Aorta (tissue), 5 donors: ENCODE measurements around the gene USP25. TPM values are rescaled to one million over a fixed set of nuclear protein-coding genes. Genes with fewer than 3 reads are reported as not detected.

Experiments
- ATAC-seq: fragments of 200-7000 bp; cut with Tn5 transposase; one replicate; pipeline ENCODE4 v1.9.1; 2022; ENCODE audit warnings: moderate library complexity; ENCODE audit not compliant: low FRiP score
- DNase-seq, 2 donors: peaks; one replicate each; pipeline ENCODE4 v3.0.0-alpha.2; 2020
- H3K27ac ChIP-seq, 2 donors: one replicate each; pipeline ENCODE4 v1.5.1; 2013; ENCODE audit warnings: low read length in 2 of 2, mild to moderate bottlenecking in 2 of 2, moderate library complexity in 2 of 2, control low read depth in 1 of 2, inconsistent platforms in 1 of 2, low read depth in 1 of 2
- H3K27me3 ChIP-seq, 2 donors: one replicate each; pipeline ENCODE4 v1.6.1; 2013; ENCODE audit warnings: control low read depth in 1 of 2, low read length in 1 of 2, mild to moderate bottlenecking in 1 of 2, moderate library complexity in 1 of 2; ENCODE audit not compliant: insufficient read depth in 2 of 2, control insufficient read depth in 1 of 2
- H3K36me3 ChIP-seq, 2 donors: one replicate each; pipeline ENCODE4 v1.6.1; 2013; ENCODE audit warnings: control low read depth in 1 of 2, low read length in 1 of 2, mild to moderate bottlenecking in 1 of 2; ENCODE audit not compliant: insufficient read depth in 2 of 2, control insufficient read depth in 1 of 2
- H3K4me1 ChIP-seq, 2 donors: one replicate each; pipeline ENCODE4 v1.6.1; 2013; ENCODE audit warnings: low read length in 2 of 2, control low read depth in 1 of 2, mild to moderate bottlenecking in 1 of 2, moderate library complexity in 1 of 2; ENCODE audit not compliant: insufficient read depth in 2 of 2, control insufficient read depth in 1 of 2
- H3K4me3 ChIP-seq, 2 donors: one replicate each; pipeline ENCODE4 v1.5.1; 2013; ENCODE audit warnings: low read length in 2 of 2, control low read depth in 1 of 2, mild to moderate bottlenecking in 1 of 2
- H3K9me3 ChIP-seq: one replicate; pipeline ENCODE4 v1.6.1; 2013; ENCODE audit warnings: mild to moderate bottlenecking, low read length; ENCODE audit not compliant: control insufficient read depth
- WGBS, 2 donors: extraction: QIAGEN DNeasy Blood & Tissue Kit; methylation state at CpG; one replicate each; pipeline ENCODE4 v1.1.7; 2013; 5-methylcytosine and 5-hydroxymethylcytosine counted together
- intact Hi-C, 2 donors: fragments of 100-400 bp; cut with DNase I; formaldehyde crosslinking; loops; one replicate each; pipeline versions ENCODE4 v1.14.2 to v1.15.0; 2022
- polyA plus RNA-seq, 2 donors: library from polyadenylated mRNA; stranded (reverse); fragments of 200-250 nt; gene quantifications; one replicate each; pipeline ENCODE4 v1.2.3, GENCODE V29; 2013
- total RNA-seq, 2 donors: library from RNA; stranded (reverse); fragmentation: NEBNext Ultra II Directional; extraction: Animal tissue kit (Norgen Biotek cat#: 25700); gene quantifications; one replicate each; pipeline ENCODE4 v1.2.1, GENCODE V29; 2021
- donor health status: healthy with polysubstance abuse.
- donor health status: Bipolar disorder and iron deficiency.
- donor health status: DM: no; HTN: no; CAD: no.
- donor health status: DM: no; HTN: no; CAD: no.
- donor health status: DM: yes; HTN: yes; CAD: no.

The USP25 gene
- total and polyA plus RNA-seq, 4 donors = 9.3 to 54.2 (median 25.5) TPM

- 20 to 32% methylated on average over 2 of the region's 2 CpGs for WGBS, 2 donors
- intact Hi-C loops = no loop called here
Measured at GRCh38 chr21:15749861-15750159, 20.0 kb downstream of the USP25 start.

GRCh38 chr21:15751037-15751436 is 21.3 kb downstream of the USP25 start:
- intact Hi-C loops = no loop called here
- 43 to 75% methylated on average over 1 of the region's 1 CpG for WGBS, 2 donors
- no peak overlapping the region for H3K27ac ChIP-seq
- H3K4me3 ChIP-seq = no peak overlapping the region
- DNase-seq (no peak), ATAC-seq (no peak)
- no peaks in the 10 kb centered on the region for H3K36me3 ChIP-seq
- H3K4me1 ChIP-seq = peaks cover 7 to 12% of the 10 kb centered on the region in 2 donors
- H3K9me3 ChIP-seq = no peaks in the 10 kb centered on the region
- no peaks in the 10 kb centered on the region for H3K27me3 ChIP-seq

More at GRCh38 chr21:15749861-15750159, 20.0 kb downstream of the USP25 start:
- Histone ChIP-seq H3K36me3 (no peaks in the 10 kb centered on the region), H3K4me3 (no peak overlapping the region), H3K4me1 (peaks cover 7 to 10% of the 10 kb centered on the region in 2 donors), H3K27me3 (no peaks in the 10 kb centered on the region), H3K9me3 (no peaks in the 10 kb centered on the region), H3K27ac (no peak overlapping the region)
- ATAC-seq (no peak), DNase-seq (no peak)

GRCh38 chr21:15751546-15751945 is 21.8 kb downstream of the USP25 start:
- intact Hi-C loops = no loop called here
- peaks cover 7 to 12% of the 10 kb centered on the region in 2 donors for H3K4me1 ChIP-seq
- no peak for ATAC-seq
- no peaks in the 10 kb centered on the region for H3K27me3 ChIP-seq
- DNase-seq = no peak
- H3K4me3 ChIP-seq = no peak overlapping the region
- no peaks in the 10 kb centered on the region for H3K9me3 ChIP-seq
- H3K27ac ChIP-seq = no peak overlapping the region
- H3K36me3 ChIP-seq = no peaks in the 10 kb centered on the region

GRCh38 chr21:15752763-15753407 is 23.1 kb downstream of the USP25 start:
- H3K9me3 ChIP-seq = no peaks in the 10 kb centered on the region
- no peaks in the 10 kb centered on the region for H3K27me3 ChIP-seq
- DNase-seq = no peak
- H3K4me1 ChIP-seq = peaks cover 7 to 12% of the 10 kb centered on the region in 2 donors
- no peak overlapping the region for H3K4me3 ChIP-seq
- ATAC-seq = no peak
- intact Hi-C loops = no loop called here
- H3K36me3 ChIP-seq = no peaks in the 10 kb centered on the region
- WGBS, 2 donors = 86 to 97% methylated on average over 3 of the region's 3 CpGs
- H3K27ac ChIP-seq = no peak overlapping the region

- Histone ChIP-seq H3K36me3 (no peaks in the 10 kb centered on the region), H3K9me3 (no peaks in the 10 kb centered on the region), H3K4me1 (peaks cover 7 to 12% of the 10 kb centered on the region in 2 donors), H3K4me3 (no peak overlapping the region), H3K27me3 (no peaks in the 10 kb centered on the region), H3K27ac (no peak overlapping the region)
- WGBS, 2 donors = 83 to 84% methylated on average over 1 of the region's 1 CpG
- DNase-seq (no peak), ATAC-seq (no peak)
- intact Hi-C loops = no loop called here
Measured at GRCh38 chr21:15753741-15754140, 24.0 kb downstream of the USP25 start.

- DNase-seq = no peak
- 21 to 26% methylated on average over 1 of the region's 1 CpG for WGBS, 2 donors
- H3K36me3 ChIP-seq = no peaks in the 10 kb centered on the region
- no peaks in the 10 kb centered on the region for H3K27me3 ChIP-seq
- H3K4me1 ChIP-seq = peaks cover 7 to 12% of the 10 kb centered on the region in 2 donors
- H3K4me3 ChIP-seq = no peak overlapping the region
- intact Hi-C loops = no loop called here
- H3K27ac ChIP-seq = no peak overlapping the region
- no peak for ATAC-seq
- no peaks in the 10 kb centered on the region for H3K9me3 ChIP-seq
Measured at GRCh38 chr21:15754640-15755039, 24.9 kb downstream of the USP25 start.

- Histone ChIP-seq H3K27ac (no peak overlapping the region), H3K4me1 (peaks cover 7 to 12% of the 10 kb centered on the region in 2 donors), H3K36me3 (no peaks in the 10 kb centered on the region), H3K4me3 (no peak overlapping the region), H3K9me3 (no peaks in the 10 kb centered on the region), H3K27me3 (no peaks in the 10 kb centered on the region)
- DNase-seq = no peak
- 72 to 76% methylated on average over 3 of the region's 3 CpGs for WGBS, 2 donors
- ATAC-seq = no peak
- intact Hi-C loops = no loop called here
Measured at GRCh38 chr21:15755125-15755524, 25.3 kb downstream of the USP25 start.

GRCh38 chr21:15759469-15759868 is 29.7 kb downstream of the USP25 start:
- ATAC-seq (no peak), DNase-seq (no peak)
- H3K4me3 ChIP-seq = no peak overlapping the region
- no peaks in the 10 kb centered on the region for H3K36me3 ChIP-seq
- H3K4me1 ChIP-seq = peaks cover under 1 to 4% of the 10 kb centered on the region in 2 donors
- intact Hi-C loops = no loop called here
- no peaks in the 10 kb centered on the region for H3K9me3 ChIP-seq
- H3K27ac ChIP-seq = no peak overlapping the region
- H3K27me3 ChIP-seq = no peaks in the 10 kb centered on the region
- WGBS, 2 donors = 75 to 77% methylated on average over 2 of the region's 2 CpGs

- Histone ChIP-seq H3K4me3 (no peak overlapping the region), H3K36me3 (no peaks in the 10 kb centered on the region), H3K27me3 (no peaks in the 10 kb centered on the region), H3K9me3 (no peaks in the 10 kb centered on the region), H3K4me1 (no peaks in the 10 kb centered on the region), H3K27ac (no peak overlapping the region)
- ATAC-seq = no peak
- intact Hi-C loops = no loop called here
- DNase-seq = no peak
- 92 to 93% methylated on average over 7 of the region's 7 CpGs for WGBS, 2 donors
Measured at GRCh38 chr21:15761507-15762100, 31.8 kb downstream of the USP25 start.
